Lower leg skin (tissue), 3 donors: ENCODE data around the gene DGKK.

Source experiments
- POLR2A ChIP-seq, 2 donors: fragments of 450-650 bp; IDR thresholded peaks; one replicate each; pipeline ENCODE4 v1.6.1; 2016 to 2017; ENCODE audit warnings: antibody characterized with exemption in 2 of 2, mild to moderate bottlenecking in 1 of 2, moderate library complexity in 1 of 2
- TF ChIP-seq, protein P1 (sequence below), 3 donors: fragments of 450-650 bp; IDR thresholded peaks; one replicate each; pipeline ENCODE4 v1.5.1; 2016; ENCODE audit warnings: antibody characterized with exemption in 3 of 3, mild to moderate bottlenecking in 3 of 3, moderate library complexity in 2 of 3

DNA sequence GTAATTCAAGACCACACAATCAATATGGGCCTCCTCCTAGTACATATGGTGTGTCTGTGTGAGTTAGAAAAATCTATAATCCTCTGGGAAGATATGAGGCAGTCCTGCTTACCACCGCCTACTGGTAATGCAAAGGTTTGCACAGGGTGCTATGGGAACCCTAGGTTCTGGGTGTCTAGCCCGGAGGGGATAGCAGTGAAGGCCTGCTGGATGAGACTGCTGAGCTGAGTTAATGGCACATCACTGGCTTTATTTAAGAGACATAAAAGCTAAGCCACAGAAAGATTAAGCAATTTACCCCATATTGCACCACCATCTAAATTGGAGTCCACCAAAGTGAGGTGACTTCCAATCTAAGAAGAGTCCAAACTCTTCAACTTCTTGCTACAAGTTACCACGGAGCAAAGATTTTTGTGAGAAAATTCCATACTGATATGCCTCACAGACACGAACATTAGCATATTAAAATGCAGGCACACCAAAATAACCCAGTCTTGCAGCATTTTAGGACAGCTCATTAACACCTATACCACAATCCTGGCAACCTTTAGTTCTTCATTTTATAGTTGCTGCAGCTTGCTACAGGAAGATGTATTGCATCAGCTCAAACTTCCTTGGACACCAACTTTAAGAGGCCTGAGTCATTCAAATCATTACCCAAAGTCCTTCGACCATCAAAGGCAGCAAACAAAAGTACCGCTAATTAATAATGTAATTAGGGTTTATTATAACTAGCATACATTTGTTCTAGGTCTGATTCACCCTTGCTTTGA lies 13.7 kb downstream of the DGKK start:
- TF ChIP-seq, protein P1, sequence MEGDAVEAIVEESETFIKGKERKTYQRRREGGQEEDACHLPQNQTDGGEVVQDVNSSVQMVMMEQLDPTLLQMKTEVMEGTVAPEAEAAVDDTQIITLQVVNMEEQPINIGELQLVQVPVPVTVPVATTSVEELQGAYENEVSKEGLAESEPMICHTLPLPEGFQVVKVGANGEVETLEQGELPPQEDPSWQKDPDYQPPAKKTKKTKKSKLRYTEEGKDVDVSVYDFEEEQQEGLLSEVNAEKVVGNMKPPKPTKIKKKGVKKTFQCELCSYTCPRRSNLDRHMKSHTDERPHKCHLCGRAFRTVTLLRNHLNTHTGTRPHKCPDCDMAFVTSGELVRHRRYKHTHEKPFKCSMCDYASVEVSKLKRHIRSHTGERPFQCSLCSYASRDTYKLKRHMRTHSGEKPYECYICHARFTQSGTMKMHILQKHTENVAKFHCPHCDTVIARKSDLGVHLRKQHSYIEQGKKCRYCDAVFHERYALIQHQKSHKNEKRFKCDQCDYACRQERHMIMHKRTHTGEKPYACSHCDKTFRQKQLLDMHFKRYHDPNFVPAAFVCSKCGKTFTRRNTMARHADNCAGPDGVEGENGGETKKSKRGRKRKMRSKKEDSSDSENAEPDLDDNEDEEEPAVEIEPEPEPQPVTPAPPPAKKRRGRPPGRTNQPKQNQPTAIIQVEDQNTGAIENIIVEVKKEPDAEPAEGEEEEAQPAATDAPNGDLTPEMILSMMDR (IDR thresholded peaks at IDR 0.05): no peak
- TF ChIP-seq POLR2A (IDR thresholded peaks at IDR 0.05): no peak
